ENCODE data around the gene PKD2L1.
"Not testable (repeated sequence)": the region's sequence is repeated elsewhere in the genome, so short reads cannot be mapped to it uniquely, and the experiment has no call there.

DNA sequence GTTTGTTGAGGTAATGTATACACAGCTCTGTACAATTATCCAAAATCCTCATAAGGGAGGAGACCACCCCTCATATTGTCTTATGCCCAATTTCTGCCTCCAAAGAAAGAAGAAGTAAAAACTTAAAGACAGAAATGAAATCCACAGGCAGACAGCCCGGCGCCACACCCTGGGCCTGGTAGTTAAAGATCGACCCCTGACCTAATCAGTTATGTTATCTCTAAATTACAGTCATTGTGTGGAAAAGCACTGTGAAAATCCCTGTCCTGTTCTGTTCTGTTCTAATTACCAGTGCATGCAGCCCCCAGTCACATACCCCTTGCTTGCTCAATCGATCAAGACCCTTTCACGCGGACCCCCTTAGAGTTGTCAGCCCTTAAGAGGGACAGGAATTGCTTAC, 46.6 kb upstream of the PKD2L1 start:
- TF ChIP-seq, protein P1, sequence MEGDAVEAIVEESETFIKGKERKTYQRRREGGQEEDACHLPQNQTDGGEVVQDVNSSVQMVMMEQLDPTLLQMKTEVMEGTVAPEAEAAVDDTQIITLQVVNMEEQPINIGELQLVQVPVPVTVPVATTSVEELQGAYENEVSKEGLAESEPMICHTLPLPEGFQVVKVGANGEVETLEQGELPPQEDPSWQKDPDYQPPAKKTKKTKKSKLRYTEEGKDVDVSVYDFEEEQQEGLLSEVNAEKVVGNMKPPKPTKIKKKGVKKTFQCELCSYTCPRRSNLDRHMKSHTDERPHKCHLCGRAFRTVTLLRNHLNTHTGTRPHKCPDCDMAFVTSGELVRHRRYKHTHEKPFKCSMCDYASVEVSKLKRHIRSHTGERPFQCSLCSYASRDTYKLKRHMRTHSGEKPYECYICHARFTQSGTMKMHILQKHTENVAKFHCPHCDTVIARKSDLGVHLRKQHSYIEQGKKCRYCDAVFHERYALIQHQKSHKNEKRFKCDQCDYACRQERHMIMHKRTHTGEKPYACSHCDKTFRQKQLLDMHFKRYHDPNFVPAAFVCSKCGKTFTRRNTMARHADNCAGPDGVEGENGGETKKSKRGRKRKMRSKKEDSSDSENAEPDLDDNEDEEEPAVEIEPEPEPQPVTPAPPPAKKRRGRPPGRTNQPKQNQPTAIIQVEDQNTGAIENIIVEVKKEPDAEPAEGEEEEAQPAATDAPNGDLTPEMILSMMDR (conservative IDR thresholded peaks at IDR 0.05; ENCODE audit: low read depth, low read length), result not testable (repeated sequence)
- TF ChIP-seq EZH2 (IDR thresholded peaks at IDR 0.05; ENCODE audit: borderline replicate concordance, low read depth, low read length, poor library complexity, severe bottlenecking), result not testable (repeated sequence)
